ENCODE results near the gene TCF20.

The TCF20 gene
- long read RNA-seq, partial matches to known transcripts: 0 of 6 reads
- long read RNA-seq, other reads (novel, unspliced or antisense): 6 of 6 reads

DNA sequence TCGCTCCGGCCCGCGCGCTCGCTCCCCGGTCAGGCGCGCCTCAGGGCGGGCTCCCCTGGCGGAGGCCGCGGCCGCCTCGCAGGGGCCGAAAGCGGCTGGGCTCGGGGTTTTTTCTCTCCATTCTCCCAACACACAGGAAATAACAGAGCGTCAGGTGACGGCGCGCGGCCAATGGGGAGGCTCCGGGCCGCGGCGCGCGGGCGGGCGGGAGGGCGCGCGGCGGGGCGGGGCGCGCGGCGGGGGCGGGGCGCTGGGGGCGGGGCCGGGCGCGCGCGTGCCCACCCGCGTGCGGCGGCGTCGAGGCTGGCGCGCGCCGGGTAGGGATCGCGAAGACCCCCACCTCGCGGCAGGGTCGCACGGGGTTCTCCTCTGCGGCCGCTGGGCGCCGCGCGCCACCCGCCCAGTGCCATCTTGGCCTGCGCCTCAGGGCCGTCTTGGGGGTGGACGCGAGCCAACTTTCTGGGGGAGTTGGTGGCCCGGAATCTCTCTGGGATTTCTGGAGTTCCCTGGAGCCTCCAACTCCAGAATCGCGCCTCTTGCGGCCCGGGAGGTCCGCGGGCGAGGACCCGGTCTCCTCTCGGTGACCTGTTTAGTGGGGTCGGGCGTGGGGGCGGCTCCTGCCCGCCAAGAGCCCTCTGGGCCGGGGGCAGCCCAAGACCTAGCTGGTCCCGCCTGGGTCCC lies at the start of gene TCF20:
TSS of gene TCF20 (minus strand) at position 144 of the 681 bp plus-strand sequence. CDS start 55,348 bp downstream, outside the sequence.
- peak; percentile 55 to 67 for DNase-seq (ENCODE audit: low read depth in 1 of 2, low spot score in 1 of 2)

DNA sequence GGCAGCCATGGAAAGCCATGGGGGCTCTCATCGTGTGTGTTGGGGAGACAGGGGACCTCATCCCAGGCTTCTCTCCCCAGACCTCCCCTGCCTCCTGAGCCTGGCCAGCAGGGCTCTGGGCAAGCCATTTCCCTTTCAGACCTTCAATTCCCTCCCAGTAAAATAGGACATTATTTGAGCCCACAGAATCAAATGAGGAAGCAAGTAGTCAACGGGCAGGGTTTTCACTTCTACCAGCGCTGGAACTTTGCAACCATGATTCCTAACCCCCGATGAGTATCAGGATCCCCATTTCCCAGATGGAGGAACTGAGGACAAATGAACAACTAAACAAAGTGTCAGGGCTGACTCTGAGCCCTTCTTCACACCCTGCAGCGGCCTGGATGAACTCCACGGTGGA lies 48.9 kb upstream of the TCF20 start:
- no peak overlapping the region for H3K27ac ChIP-seq (replicated peaks)
- TF ChIP-seq GABPA (IDR thresholded peaks at IDR 0.05; ENCODE audit: low read depth) (no peak), SPI1 (IDR thresholded peaks at IDR 0.05; ENCODE audit: borderline replicate concordance, low read depth) (no peak), POLR2AphosphoS5 (IDR thresholded peaks at IDR 0.05; ENCODE audit: low read depth) (no peak)
- TF ChIP-seq, protein P1, sequence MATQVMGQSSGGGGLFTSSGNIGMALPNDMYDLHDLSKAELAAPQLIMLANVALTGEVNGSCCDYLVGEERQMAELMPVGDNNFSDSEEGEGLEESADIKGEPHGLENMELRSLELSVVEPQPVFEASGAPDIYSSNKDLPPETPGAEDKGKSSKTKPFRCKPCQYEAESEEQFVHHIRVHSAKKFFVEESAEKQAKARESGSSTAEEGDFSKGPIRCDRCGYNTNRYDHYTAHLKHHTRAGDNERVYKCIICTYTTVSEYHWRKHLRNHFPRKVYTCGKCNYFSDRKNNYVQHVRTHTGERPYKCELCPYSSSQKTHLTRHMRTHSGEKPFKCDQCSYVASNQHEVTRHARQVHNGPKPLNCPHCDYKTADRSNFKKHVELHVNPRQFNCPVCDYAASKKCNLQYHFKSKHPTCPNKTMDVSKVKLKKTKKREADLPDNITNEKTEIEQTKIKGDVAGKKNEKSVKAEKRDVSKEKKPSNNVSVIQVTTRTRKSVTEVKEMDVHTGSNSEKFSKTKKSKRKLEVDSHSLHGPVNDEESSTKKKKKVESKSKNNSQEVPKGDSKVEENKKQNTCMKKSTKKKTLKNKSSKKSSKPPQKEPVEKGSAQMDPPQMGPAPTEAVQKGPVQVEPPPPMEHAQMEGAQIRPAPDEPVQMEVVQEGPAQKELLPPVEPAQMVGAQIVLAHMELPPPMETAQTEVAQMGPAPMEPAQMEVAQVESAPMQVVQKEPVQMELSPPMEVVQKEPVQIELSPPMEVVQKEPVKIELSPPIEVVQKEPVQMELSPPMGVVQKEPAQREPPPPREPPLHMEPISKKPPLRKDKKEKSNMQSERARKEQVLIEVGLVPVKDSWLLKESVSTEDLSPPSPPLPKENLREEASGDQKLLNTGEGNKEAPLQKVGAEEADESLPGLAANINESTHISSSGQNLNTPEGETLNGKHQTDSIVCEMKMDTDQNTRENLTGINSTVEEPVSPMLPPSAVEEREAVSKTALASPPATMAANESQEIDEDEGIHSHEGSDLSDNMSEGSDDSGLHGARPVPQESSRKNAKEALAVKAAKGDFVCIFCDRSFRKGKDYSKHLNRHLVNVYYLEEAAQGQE (IDR thresholded peaks at IDR 0.05; ENCODE audit: insufficient replicate concordance, low read depth): no peak
- TF ChIP-seq, protein P2, sequence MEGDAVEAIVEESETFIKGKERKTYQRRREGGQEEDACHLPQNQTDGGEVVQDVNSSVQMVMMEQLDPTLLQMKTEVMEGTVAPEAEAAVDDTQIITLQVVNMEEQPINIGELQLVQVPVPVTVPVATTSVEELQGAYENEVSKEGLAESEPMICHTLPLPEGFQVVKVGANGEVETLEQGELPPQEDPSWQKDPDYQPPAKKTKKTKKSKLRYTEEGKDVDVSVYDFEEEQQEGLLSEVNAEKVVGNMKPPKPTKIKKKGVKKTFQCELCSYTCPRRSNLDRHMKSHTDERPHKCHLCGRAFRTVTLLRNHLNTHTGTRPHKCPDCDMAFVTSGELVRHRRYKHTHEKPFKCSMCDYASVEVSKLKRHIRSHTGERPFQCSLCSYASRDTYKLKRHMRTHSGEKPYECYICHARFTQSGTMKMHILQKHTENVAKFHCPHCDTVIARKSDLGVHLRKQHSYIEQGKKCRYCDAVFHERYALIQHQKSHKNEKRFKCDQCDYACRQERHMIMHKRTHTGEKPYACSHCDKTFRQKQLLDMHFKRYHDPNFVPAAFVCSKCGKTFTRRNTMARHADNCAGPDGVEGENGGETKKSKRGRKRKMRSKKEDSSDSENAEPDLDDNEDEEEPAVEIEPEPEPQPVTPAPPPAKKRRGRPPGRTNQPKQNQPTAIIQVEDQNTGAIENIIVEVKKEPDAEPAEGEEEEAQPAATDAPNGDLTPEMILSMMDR (IDR thresholded peaks at IDR 0.05; ENCODE audit: insufficient read depth, low read length): no peak
- H3K4me3 ChIP-seq (replicated peaks; ENCODE audit: insufficient read depth, low read length): no peak overlapping the region

More for the DNA sequence above, at the start of gene TCF20:
- Histone ChIP-seq H3K27ac (replicated peaks) (peak within 1 kb of the TSS; percentile 89), H3K4me3 (replicated peaks; ENCODE audit: insufficient read depth, low read length) (peak within 1 kb of the TSS; percentile 98), H3K27me3 (ENCODE audit: insufficient read depth, poor library complexity, severe bottlenecking) (no peaks in the 10 kb centered on the region)
- TF ChIP-seq, protein P1 (IDR thresholded peaks at IDR 0.05; ENCODE audit: insufficient replicate concordance, low read depth): no peak
- no peak for TF ChIP-seq POLR2AphosphoS5 (IDR thresholded peaks at IDR 0.05; ENCODE audit: low read depth)

DNA sequence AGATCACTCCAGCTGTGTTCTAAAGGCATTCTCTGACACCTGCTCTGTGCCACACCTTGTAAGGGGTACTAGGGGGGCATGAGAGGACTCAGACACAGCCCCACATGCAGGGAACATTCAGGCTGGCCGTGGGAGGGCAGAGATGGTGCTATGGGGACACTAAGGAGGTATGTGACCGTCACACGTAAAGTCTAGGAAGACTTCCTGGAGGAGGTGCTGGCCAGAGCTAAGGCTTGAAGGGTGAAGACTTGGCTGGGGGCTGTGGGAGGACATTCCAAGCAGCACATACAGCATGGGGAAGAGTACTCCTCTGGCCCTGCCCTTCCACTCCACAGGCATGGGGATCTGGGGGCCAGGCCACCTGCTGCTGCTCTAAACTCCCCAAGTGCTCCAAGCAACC lies 48.5 kb upstream of the TCF20 start:
- no peaks in the 10 kb centered on the region for H3K27me3 ChIP-seq (ENCODE audit: insufficient read depth, poor library complexity, severe bottlenecking)
- no peak for TF ChIP-seq SPI1 (IDR thresholded peaks at IDR 0.05; ENCODE audit: borderline replicate concordance, low read depth)
- TF ChIP-seq, protein P2 (IDR thresholded peaks at IDR 0.05; ENCODE audit: insufficient read depth, low read length): no peak
- TF ChIP-seq GABPA (IDR thresholded peaks at IDR 0.05; ENCODE audit: low read depth): no peak
- TF ChIP-seq, protein P1 (IDR thresholded peaks at IDR 0.05; ENCODE audit: insufficient replicate concordance, low read depth): no peak
- H3K4me3 ChIP-seq (replicated peaks; ENCODE audit: insufficient read depth, low read length): no peak overlapping the region
- no peak for DNase-seq (ENCODE audit: low read depth in 1 of 2, low spot score in 1 of 2)
- H3K27ac ChIP-seq (replicated peaks): no peak overlapping the region

More for the DNA sequence above, 48.9 kb upstream of the TCF20 start:
- no peaks in the 10 kb centered on the region for H3K27me3 ChIP-seq (ENCODE audit: insufficient read depth, poor library complexity, severe bottlenecking)
- no peak for DNase-seq (ENCODE audit: low read depth in 1 of 2, low spot score in 1 of 2)
